Smooth muscle cell (in vitro differentiated cells): ENCODE measurements around the gene COX4I2. TPM values are rescaled to one million over a fixed set of nuclear protein-coding genes. Genes with fewer than 3 reads are reported as not detected.

ENCODE experiments used
- DNase-seq: peaks from one replicate; lab custom pipeline; 2025; ENCODE audit not compliant: unreplicated experiment; lab: John Stamatoyannopoulos, UW
- H2AFZ ChIP-seq: fragments of 200-600 bp; sonication (generic); 2 replicates; pipeline ENCODE4 v1.6.0; 2016; ENCODE audit warnings: antibody characterized with exemption, low read depth, mild to moderate bottlenecking
- H3F3A ChIP-seq: fragments of 200-600 bp; sonication (generic); 2 replicates; pipeline ENCODE4 v1.6.0; 2017; ENCODE audit warnings: antibody characterized with exemption, low read depth
- H3K27ac ChIP-seq: fragments of 200-600 bp; sonication (generic); 2 replicates; pipeline ENCODE4 v1.5.1; 2016; ENCODE audit warnings: low read depth, mild to moderate bottlenecking
- H3K27me3 ChIP-seq: fragments of 200-600 bp; sonication (generic); 2 replicates; pipeline ENCODE4 v1.6.1; 2016; ENCODE audit warnings: low read depth, mild to moderate bottlenecking
- H3K36me3 ChIP-seq: fragments of 200-600 bp; sonication (generic); 2 replicates; pipeline ENCODE4 v1.5.1; 2016; ENCODE audit warnings: low read depth
- H3K4me1 ChIP-seq: fragments of 200-600 bp; sonication (generic); 2 replicates; pipeline ENCODE4 v1.5.1; 2016; ENCODE audit warnings: low read depth
- H3K4me2 ChIP-seq: fragments of 200-600 bp; sonication (generic); 2 replicates; pipeline ENCODE4 v1.6.0; 2016; ENCODE audit warnings: mild to moderate bottlenecking
- H3K4me3 ChIP-seq: fragments of 200-600 bp; sonication (generic); 2 replicates; pipeline ENCODE4 v1.5.1; 2016; ENCODE audit warnings: mild to moderate bottlenecking
- H3K79me2 ChIP-seq: fragments of 200-600 bp; sonication (generic); 2 replicates; pipeline ENCODE4 v1.6.0; 2016; ENCODE audit warnings: low read depth, mild to moderate bottlenecking
- H3K9ac ChIP-seq: fragments of 200-600 bp; sonication (generic); 2 replicates; pipeline ENCODE4 v1.6.0; 2016; ENCODE audit warnings: low read depth
- H3K9me3 ChIP-seq: fragments of 200-600 bp; sonication (generic); replicated peaks from 2 replicates; pipeline ENCODE4 v1.5.1; 2016; ENCODE audit warnings: low read depth
- H4K20me1 ChIP-seq: fragments of 200-600 bp; sonication (generic); 2 replicates; pipeline ENCODE4 v1.6.0; 2016; ENCODE audit warnings: low read depth
- WGBS: methylation state at CpG from one replicate; pipeline ENCODE4 v1.1.7; 2016; ENCODE audit warnings: low lambda C conversion rate; 5-methylcytosine and 5-hydroxymethylcytosine counted together
- polyA plus RNA-seq: library from polyadenylated mRNA; unstranded; fragments of >200 nt; fragmentation: Nextera tagmentation; extraction: Ambion mirVana; gene quantifications from 2 replicates; pipeline ENCODE4 v1.2.1, GENCODE V29; 2016
- total RNA-seq: library from RNA; depleted of rRNA; stranded (reverse); fragments of >200 nt; gene quantifications from 2 replicates; pipeline ENCODE4 v1.2.3, GENCODE V29; 2014
- TF ChIP-seq, protein P1 (sequence below): fragments of 200-600 bp; sonication (generic); IDR thresholded peaks from 2 replicates; pipeline ENCODE4 v1.5.1; 2017; ENCODE audit warnings: borderline replicate concordance, mild to moderate bottlenecking, antibody characterized with exemption; ENCODE audit not compliant: insufficient read depth, poor library complexity, severe bottlenecking

COX4I2 gene
- total and polyA plus RNA-seq, 2 experiments from 2014 or later, result 0.80 TPM; not detected in 1

DNA sequence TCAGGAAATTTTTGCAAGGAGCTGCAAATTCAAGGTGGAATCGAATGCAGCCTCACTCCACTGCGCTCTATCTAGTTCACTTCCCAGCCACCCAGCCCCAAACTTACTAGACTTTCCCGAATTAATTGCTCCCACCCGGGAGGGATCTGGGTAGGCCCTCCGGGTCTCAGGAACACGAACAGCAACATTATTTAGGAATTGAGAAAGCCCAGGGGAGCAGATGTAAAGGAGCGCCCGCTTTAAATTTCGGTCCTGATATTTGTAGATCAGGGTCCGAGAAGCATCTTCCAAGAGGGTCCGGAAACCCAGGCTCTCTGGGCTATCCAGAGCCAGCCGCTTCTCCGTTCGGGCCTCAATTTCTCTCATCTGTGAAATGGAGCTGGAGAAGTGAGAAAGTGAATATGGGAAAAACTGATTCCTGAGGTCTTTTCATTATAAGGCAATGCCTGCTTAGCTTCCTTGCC, 33.1 kb upstream of the COX4I2 start:
- Histone ChIP-seq H3K9ac (peak overlapping the region; percentile 90), H3K9me3 (no peaks in the 10 kb centered on the region), H3K79me2 (peaks cover 19% of the 10 kb centered on the region), H3K27me3 (no peaks in the 10 kb centered on the region), H3F3A (peaks cover 27% of the 10 kb centered on the region), H2AFZ (no peak overlapping the region), H3K4me2 (peak overlapping the region; percentile 86), H3K4me1 (peaks cover 29% of the 10 kb centered on the region), H3K4me3 (peak overlapping the region; percentile 80), H4K20me1 (peaks cover 27% of the 10 kb centered on the region), H3K36me3 (no peaks in the 10 kb centered on the region), H3K27ac (peak overlapping the region; percentile 97)
- WGBS, result 2% methylated on average over 14 of the region's 14 CpGs
- DNase-seq, result no peak
- TF ChIP-seq, protein P1, sequence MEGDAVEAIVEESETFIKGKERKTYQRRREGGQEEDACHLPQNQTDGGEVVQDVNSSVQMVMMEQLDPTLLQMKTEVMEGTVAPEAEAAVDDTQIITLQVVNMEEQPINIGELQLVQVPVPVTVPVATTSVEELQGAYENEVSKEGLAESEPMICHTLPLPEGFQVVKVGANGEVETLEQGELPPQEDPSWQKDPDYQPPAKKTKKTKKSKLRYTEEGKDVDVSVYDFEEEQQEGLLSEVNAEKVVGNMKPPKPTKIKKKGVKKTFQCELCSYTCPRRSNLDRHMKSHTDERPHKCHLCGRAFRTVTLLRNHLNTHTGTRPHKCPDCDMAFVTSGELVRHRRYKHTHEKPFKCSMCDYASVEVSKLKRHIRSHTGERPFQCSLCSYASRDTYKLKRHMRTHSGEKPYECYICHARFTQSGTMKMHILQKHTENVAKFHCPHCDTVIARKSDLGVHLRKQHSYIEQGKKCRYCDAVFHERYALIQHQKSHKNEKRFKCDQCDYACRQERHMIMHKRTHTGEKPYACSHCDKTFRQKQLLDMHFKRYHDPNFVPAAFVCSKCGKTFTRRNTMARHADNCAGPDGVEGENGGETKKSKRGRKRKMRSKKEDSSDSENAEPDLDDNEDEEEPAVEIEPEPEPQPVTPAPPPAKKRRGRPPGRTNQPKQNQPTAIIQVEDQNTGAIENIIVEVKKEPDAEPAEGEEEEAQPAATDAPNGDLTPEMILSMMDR, result no peak

DNA sequence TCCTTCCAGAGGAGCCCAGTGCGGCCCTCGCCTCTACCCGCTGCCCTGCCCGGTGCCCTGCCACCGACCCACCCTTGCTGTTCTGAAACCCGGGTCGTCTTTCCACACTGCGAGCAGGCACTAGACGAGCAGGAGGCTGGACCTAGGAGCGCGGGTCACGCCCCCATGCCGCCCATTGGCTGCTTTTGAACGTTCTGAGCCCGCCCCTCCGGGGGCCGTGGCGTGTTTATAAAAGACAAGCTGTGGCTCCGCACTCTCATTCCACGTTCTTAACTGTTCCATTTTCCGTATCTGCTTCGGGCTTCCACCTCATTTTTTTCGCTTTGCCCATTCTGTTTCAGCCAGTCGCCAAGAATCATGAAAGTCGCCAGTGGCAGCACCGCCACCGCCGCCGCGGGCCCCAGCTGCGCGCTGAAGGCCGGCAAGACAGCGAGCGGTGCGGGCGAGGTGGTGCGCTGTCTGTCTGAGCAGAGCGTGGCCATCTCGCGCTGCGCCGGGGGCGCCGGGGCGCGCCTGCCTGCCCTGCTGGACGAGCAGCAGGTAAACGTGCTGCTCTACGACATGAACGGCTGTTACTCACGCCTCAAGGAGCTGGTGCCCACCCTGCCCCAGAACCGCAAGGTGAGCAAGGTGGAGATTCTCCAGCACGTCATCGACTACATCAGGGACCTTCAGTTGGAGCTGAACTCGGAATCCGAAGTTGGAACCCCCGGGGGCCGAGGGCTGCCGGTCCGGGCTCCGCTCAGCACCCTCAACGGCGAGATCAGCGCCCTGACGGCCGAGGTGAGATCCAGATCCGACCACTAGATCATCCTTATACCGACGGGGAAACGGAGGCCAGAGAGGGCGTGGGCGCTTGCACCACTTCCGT, 32.4 kb upstream of the COX4I2 start, which contains the start of gene ID1:
ID1 (plus strand) TSS at position 259 of the 871 bp plus-strand sequence; CDS start at position 358, 99 bp downstream.
- peaks cover 19% of the 10 kb centered on the region for H3K79me2 ChIP-seq
- H3F3A ChIP-seq, result peaks cover 30% of the 10 kb centered on the region
- H3K4me1 ChIP-seq, result peaks cover 29% of the 10 kb centered on the region
- no peaks in the 10 kb centered on the region for H3K36me3 ChIP-seq
- peak within 1 kb of the TSS; percentile 86 for H3K4me2 ChIP-seq
- TF ChIP-seq, protein P1, result no peak
- H4K20me1 ChIP-seq, result peaks cover 27% of the 10 kb centered on the region
- peak within 1 kb of the TSS; percentile 97 for H3K27ac ChIP-seq
- no peak within 1 kb of the TSS for H2AFZ ChIP-seq
- peak; percentile 77 for DNase-seq
- WGBS, result under 1% methylated on average over 74 of the region's 74 CpGs
- no peaks in the 10 kb centered on the region for H3K9me3 ChIP-seq
- H3K9ac ChIP-seq, result peak within 1 kb of the TSS; percentile 90
- peak within 1 kb of the TSS; percentile 80 for H3K4me3 ChIP-seq
- H3K27me3 ChIP-seq, result no peaks in the 10 kb centered on the region

DNA sequence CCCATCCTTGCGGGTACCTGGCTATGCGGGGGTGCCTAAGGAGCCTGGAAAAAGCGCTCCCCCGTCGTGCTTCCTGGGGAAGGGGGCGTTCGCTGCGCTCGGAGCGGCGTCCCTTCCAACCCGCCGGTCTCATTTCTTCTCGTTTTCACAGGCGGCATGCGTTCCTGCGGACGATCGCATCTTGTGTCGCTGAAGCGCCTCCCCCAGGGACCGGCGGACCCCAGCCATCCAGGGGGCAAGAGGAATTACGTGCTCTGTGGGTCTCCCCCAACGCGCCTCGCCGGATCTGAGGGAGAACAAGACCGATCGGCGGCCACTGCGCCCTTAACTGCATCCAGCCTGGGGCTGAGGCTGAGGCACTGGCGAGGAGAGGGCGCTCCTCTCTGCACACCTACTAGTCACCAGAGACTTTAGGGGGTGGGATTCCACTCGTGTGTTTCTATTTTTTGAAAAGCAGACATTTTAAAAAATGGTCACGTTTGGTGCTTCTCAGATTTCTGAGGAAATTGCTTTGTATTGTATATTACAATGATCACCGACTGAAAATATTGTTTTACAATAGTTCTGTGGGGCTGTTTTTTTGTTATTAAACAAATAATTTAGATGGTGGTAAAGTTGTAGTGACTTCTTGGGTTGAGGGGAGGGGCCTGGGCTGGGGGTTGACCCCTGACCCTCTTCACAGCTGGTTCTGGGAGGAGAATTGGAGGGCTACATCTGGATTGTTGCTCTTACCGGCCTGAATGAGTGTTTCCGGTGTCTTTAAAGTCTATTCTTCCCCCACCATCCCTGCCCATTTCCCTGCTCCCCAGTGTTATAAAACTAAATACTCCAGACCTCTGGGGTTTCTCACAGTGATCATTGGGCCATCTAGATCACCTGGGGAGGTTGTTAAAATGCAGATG, 31.6 kb upstream of the COX4I2 start:
- 2% methylated on average over 39 of the region's 39 CpGs for WGBS
- TF ChIP-seq, protein P1, result no peak
- H4K20me1 ChIP-seq, result peaks cover 27% of the 10 kb centered on the region
- H3K27ac ChIP-seq, result peak overlapping the region; percentile 97
- no peak overlapping the region for H2AFZ ChIP-seq
- no peaks in the 10 kb centered on the region for H3K36me3 ChIP-seq
- no peak for DNase-seq
- H3F3A ChIP-seq, result peaks cover 30% of the 10 kb centered on the region
- H3K9me3 ChIP-seq, result no peaks in the 10 kb centered on the region
- H3K4me1 ChIP-seq, result peaks cover 29% of the 10 kb centered on the region
- peak overlapping the region; percentile 80 for H3K4me3 ChIP-seq
- no peaks in the 10 kb centered on the region for H3K27me3 ChIP-seq
- peaks cover 19% of the 10 kb centered on the region for H3K79me2 ChIP-seq
- H3K4me2 ChIP-seq, result peak overlapping the region; percentile 86
- H3K9ac ChIP-seq, result peak overlapping the region; percentile 86
